Activated CD8-positive, alpha-beta memory T cell treated with anti-CD3 and anti-CD28 coated beads, Interleukin-2, amount 10 ng/mL, durations not matched to agents 7 days and 5 days (primary cell): ENCODE measurements around the gene DCTN5. TPM values are rescaled to one million over a fixed set of nuclear protein-coding genes. Genes with fewer than 3 reads are reported as not detected.
"Not testable (repeated sequence)": the region's sequence is repeated elsewhere in the genome, so short reads cannot be mapped to it uniquely, and the experiment has no call there.

Source experiments
- ATAC-seq: fragments of 150-1000 bp; cut with Tn5 transposase; one replicate; pipeline ENCODE4 v1.10.0; 2021; ENCODE audit warnings: moderate library complexity
- CTCF ChIA-PET: fragments of 350-600 bp; sonication (Branson Sonifier 250); formaldehyde crosslinking; loops from one replicate; lab custom pipeline; 2021; ENCODE audit warnings: antibody characterized with exemption; lab: Charles Lee
- DNase-seq: peaks from one replicate; pipeline ENCODE4 v3.0.0-alpha.2; 2020
- H3K27ac Mint-ChIP-seq: one replicate; pipeline ENCODE4 v1.8.0; 2021; ENCODE audit warnings: mild to moderate bottlenecking, mixed read lengths
- H3K27me3 Mint-ChIP-seq: one replicate; pipeline ENCODE4 v1.8.0; 2021; ENCODE audit warnings: mixed read lengths
- H3K36me3 Mint-ChIP-seq: one replicate; pipeline ENCODE4 v1.8.0; 2021; ENCODE audit warnings: mild to moderate bottlenecking, mixed read lengths
- H3K4me1 Mint-ChIP-seq: one replicate; pipeline ENCODE4 v1.8.0; 2021; ENCODE audit warnings: mixed read lengths
- H3K4me3 Mint-ChIP-seq: one replicate; pipeline ENCODE4 v1.8.0; 2021; ENCODE audit warnings: mild to moderate bottlenecking, moderate library complexity, mixed read lengths
- H3K9me3 Mint-ChIP-seq: one replicate; pipeline ENCODE4 v1.8.0; 2022; ENCODE audit warnings: low read depth, mixed read lengths
- total RNA-seq, 2 experiments: library from RNA; stranded (reverse); gene quantifications; one replicate each; pipeline ENCODE4 v1.2.3, GENCODE V29; 2021

DCTN5 gene
- total RNA-seq: 10 to 100 TPM; 80.4 to 95.9 TPM

DNA sequence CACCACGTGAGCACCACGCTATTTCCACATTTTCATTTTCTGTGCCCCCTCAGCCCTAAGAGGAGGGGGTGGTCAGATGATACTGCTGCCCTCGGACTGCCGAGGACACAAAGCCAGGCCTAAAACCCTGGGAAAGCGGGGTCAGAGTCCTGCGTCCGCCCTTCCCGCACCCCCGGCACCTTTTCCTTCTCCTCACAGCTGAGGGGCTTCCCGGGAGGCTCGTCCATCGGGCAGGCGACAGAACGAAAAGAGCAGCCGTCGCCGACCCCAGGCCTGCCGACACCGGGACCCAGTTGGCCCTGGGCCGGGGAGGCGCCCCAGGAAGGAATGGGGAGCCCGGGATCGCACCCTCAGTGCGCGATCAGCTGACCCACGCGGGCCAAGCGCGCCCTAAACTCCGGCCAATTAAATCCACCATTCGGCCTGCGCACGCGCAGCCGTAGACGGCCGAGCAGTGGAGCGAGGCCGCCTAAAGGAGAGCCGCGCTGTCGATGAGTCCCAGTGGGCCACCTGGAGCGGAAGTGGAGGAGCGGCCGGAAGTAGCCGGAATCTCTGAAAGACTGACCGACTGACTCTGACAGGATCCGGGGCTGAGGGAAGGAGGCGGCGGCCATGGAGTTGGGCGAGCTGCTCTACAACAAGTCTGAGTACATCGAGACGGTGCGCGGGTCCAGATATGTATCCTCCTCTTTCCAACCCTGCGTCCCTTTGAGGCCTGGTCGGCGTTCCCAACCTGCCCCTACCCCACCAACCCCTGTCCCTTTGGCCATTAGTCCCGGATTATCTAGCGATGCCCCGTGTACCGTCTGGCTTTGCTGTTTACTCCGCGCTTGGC is at the start of gene DCTN5, which contains the start of gene PALB2:
Gene DCTN5 (plus strand): TSS at position 536 of the 835 bp plus-strand sequence. CDS start 77 bp downstream, at position 613.
Gene PALB2 (minus strand): TSS at position 380 of the 835 bp plus-strand sequence. CDS start 153 bp downstream, at position 227.
- peak within 1 kb of the TSS; percentile 100 for H3K4me3 Mint-ChIP-seq
- H3K4me1 Mint-ChIP-seq: peaks cover 42% of the 10 kb centered on the region
- H3K27ac Mint-ChIP-seq: peak within 1 kb of the TSS; percentile 97
- H3K36me3 Mint-ChIP-seq: peaks cover 32% of the 10 kb centered on the region
- no peaks in the 10 kb centered on the region for H3K27me3 Mint-ChIP-seq
- H3K9me3 Mint-ChIP-seq: no peaks in the 10 kb centered on the region
- ATAC-seq: peak; percentile 99
- CTCF ChIA-PET: interaction anchor here (1.0 to 1.9 kb wide), 3 partner anchors 34 to 84 kb away, joined by 3 to 8 read pairs (median 4); partner anchors contain the start of genes EARS2, NDUFAB1 and UBFD1
- DNase-seq: peak; percentile 94

DNA sequence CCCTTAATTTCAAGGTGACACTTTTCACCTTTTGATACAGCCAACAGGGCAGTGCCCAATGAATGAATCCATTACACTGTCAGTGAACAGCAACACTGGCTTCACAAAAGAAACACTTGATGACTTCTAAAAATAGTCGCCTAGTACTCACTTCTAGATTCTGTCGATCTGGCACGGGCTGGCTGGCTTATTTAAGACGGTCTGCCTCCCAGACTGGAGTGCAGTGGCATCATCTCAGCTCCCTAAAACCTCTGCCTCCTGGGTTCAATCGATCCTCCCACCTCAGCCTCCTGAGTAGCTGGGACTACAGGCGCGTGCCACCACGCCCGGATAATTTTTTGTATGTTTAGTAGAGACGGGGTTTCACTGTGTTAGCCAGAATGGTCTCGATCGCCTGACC is 47.1 kb upstream of the DCTN5 start:
- CTCF ChIA-PET: no interaction called here
- H3K4me3 Mint-ChIP-seq: no peak overlapping the region
- no peak for ATAC-seq

DNA sequence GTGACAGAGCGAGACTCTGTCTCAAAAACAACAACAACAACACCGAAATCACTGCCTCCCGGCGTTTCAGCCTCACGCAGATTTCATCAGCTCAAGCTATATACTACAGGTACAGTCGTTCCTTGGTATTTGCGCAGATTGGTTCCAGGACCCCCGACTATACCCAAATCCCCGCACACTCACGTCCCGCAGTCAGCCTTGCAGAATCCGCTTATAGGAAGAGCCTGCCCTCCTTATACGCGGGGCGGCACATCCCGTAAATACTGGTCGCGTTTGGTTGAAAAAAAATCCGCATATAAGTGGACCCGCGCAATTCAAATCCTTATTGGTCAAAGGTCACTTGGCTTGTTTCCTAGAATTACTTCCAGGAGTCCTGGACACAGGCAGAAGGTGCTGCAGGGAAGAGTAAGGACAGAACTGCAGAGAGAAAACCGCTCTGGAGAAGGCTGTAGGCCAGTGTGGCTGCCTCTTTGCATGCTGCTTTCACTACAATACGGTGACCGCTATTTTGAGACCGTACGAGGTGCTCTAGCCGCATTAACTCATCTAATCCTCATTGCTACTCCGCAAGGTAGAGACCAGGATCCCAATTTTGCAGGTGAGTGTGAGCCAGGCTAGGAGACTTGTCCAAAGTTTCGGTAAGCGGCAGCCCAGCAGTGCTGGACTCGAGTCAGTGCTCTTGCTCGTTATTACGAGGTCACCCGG is 45.9 kb upstream of the DCTN5 start:
- peaks cover 16% of the 10 kb centered on the region for H3K36me3 Mint-ChIP-seq
- DNase-seq (no peak), ATAC-seq (peak; percentile 9)
- peak overlapping the region; percentile 80 for H3K4me3 Mint-ChIP-seq
- H3K4me1 Mint-ChIP-seq: peaks cover 21% of the 10 kb centered on the region
- H3K9me3 Mint-ChIP-seq: no peaks in the 10 kb centered on the region
- CTCF ChIA-PET: interaction anchor here (2.1 kb wide), 1 partner anchor 37 kb away, joined by 18 read pairs; the partner anchor contains the start of genes EARS2 and UBFD1
- H3K27ac Mint-ChIP-seq: peak overlapping the region; percentile 62
- H3K27me3 Mint-ChIP-seq: no peaks in the 10 kb centered on the region

More for the DNA sequence above, 47.1 kb upstream of the DCTN5 start:
- Mint-ChIP-seq H3K27me3 (no peaks in the 10 kb centered on the region), H3K36me3 (peaks cover 22% of the 10 kb centered on the region), H3K27ac (no peak overlapping the region), H3K9me3 (no peaks in the 10 kb centered on the region), H3K4me1 (peaks cover 21% of the 10 kb centered on the region)
- DNase-seq: no peak

DNA sequence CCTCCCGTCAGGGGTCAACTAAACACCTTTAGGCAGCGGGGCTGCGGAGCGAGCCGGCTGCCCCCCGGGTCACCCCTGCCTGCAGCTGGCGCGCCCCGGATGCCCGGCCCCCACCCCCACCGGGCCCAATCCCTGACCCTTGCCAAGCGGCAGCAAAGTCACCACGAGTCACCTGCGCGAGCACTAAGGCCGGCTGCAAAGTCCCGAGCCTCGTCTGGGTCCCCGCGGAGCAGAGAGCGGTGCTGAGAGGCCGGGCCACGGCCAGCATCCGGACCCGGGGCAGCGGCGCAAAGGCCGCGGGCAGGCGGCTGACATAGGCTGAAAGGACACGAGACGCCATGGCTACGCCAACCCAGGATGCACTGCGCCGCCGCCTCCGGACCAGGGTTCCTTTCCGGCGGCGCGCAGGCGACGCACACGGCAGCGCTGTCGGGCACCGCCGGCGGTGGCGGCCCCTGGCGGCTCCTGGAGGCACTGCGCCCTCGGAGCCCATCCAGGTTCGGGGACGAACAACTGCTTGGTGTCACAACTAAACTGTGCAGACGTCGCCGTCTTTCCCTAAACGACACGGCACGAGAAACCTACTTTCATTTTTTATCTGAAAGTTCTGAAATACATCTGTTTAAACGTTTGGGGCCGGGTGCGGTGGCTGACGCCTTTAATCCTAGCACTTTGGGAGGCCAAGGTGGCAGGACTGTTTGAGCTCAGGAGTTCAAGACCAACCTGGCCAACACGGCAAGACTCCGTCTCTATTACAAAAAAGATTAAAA is 45.1 kb upstream of the DCTN5 start, which contains the start of gene NDUFAB1:
Gene NDUFAB1 (minus strand): TSS at position 366 of the 770 bp plus-strand sequence. CDS start 26 bp downstream, at position 340.
- Mint-ChIP-seq H3K27me3 (no peaks in the 10 kb centered on the region), H3K36me3 (peaks cover 12% of the 10 kb centered on the region), H3K4me3 (peak within 1 kb of the TSS; percentile 80), H3K4me1 (peaks cover 21% of the 10 kb centered on the region), H3K27ac (peak within 1 kb of the TSS; percentile 82), H3K9me3 (no peaks in the 10 kb centered on the region)
- peak; percentile 93 for DNase-seq
- ATAC-seq: peak; percentile 99
- CTCF ChIA-PET: interaction anchor here (0.6 to 3.3 kb wide), 19 partner anchors 14 to 161 kb away, joined by 3 to 18 read pairs (median 3); partner anchors contain the start of genes DCTN5, EARS2, PALB2 and UBFD1

DNA sequence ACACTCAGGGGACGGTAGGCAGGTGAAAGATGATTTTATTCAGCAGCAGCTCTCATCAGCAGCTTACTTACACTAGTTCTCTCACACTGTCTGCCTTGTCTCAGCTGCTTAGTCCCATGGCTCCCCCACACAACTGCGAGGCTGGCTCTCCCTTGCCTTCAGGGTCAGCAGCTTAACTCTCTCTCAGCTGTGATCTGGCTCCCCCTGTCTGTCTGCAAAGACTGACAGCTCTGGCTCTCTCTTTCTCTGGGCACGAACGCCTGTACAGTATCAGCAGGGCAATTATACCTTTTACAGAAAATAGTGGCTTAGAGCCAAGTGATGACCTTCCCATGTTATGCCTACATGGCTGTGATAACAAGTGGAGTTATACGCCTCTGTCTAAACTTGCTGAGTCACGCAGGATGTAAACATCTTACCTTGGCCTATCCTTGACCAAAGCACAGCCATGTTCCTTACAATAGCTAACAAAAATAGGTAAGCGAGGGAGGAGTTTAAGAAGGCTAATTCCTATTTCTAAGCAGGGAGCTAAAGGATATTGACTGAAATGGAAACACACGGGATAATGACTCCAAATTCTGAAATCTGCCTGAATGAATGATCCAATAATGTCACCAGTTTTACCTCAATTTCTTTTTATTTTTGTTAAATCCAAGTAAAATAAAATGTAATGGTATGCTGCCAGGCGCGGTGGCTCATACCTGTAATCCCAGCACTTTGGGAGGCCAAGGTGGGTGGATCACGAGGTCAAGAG is 44.1 kb upstream of the DCTN5 start:
- H3K27me3 Mint-ChIP-seq: no peaks in the 10 kb centered on the region
- peaks cover 8% of the 10 kb centered on the region for H3K36me3 Mint-ChIP-seq
- CTCF ChIA-PET: interaction anchor here (0.6 to 3.3 kb wide), 22 partner anchors 13 to 172 kb away, joined by 3 to 18 read pairs (median 3); partner anchors contain the start of genes DCTN5, EARS2, PALB2 and UBFD1
- peak overlapping the region; percentile 14 for H3K4me3 Mint-ChIP-seq
- no peaks in the 10 kb centered on the region for H3K9me3 Mint-ChIP-seq
- DNase-seq: peak; percentile 52
- ATAC-seq: no peak
- peaks cover 21% of the 10 kb centered on the region for H3K4me1 Mint-ChIP-seq
- H3K27ac Mint-ChIP-seq: peak overlapping the region; percentile 67

DNA sequence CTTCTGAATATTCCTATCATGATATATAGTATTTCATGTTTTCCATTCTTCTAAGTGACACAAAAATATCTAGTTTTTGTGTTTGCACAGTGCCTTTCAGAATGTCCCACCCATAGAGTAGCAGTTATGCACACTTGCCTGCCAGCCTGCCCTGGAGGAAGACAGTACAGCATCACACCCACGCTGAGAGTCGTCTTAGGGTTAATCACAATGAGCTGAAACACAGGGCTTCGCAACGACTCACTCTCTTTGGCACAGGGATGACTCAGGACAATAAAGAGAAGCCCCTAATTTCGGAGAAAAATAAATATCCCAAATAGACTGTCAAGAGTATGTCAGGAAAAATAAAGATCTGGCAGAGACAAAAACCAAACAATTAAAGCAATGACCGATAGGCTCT is 33.5 kb upstream of the DCTN5 start:
- CTCF ChIA-PET: no interaction called here
- Mint-ChIP-seq H3K27ac (no peak overlapping the region), H3K4me1 (no peaks in the 10 kb centered on the region), H3K9me3 (no peaks in the 10 kb centered on the region), H3K27me3 (no peaks in the 10 kb centered on the region), H3K36me3 (peaks cover 15% of the 10 kb centered on the region), H3K4me3 (no peak overlapping the region)
- ATAC-seq (no peak), DNase-seq (no peak)

DNA sequence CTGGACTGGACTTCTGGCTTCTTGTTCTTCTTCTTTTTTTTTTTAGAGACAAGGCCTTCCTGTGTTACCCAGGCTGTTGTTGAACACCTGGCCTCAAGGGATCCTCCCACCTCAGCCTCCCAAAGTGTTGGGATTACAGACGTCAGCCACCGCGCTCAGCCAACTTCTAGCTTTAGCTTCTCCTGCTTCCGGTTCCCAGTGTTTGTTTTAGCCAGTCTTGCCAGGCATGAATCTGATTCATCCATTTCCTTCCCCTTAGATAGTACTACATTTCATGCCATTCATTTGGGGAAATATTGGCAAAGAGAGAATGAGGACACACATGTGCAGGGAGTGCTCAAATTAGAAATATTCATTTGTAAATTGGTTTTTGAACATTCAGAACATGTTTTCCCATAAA is 33.1 kb upstream of the DCTN5 start:
- ATAC-seq (no peak), DNase-seq (no peak)
- CTCF ChIA-PET: no interaction called here
- Mint-ChIP-seq H3K27me3 (no peaks in the 10 kb centered on the region), H3K27ac (no peak overlapping the region), H3K4me1 (no peaks in the 10 kb centered on the region), H3K36me3 (peaks cover 16% of the 10 kb centered on the region), H3K4me3 (no peak overlapping the region), H3K9me3 (no peaks in the 10 kb centered on the region)

DNA sequence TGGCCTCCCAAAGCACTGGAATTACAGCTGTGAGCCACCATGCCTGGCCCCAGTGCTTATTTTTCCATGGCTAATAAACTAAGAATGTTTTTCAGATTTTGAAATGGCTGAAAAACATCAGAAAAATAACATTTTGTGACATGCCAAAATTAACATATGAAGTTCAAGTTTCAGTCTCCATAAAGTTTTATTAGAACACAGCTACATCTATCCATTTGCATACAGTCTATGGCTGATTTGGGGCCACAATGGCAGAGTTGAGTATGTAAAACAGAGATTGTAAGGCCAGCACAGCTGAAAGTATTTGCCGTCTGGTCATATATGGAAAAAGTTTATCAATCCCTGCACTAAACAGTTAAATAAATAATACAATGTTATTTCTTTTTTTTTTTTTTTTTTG is 31.3 kb upstream of the DCTN5 start:
- no peak overlapping the region for H3K4me3 Mint-ChIP-seq
- no peaks in the 10 kb centered on the region for H3K4me1 Mint-ChIP-seq
- no peak overlapping the region for H3K27ac Mint-ChIP-seq
- CTCF ChIA-PET: interaction anchor here (2.1 kb wide), 1 partner anchor 12 kb away, joined by 7 read pairs; no protein-coding TSS in a partner anchor
- no peaks in the 10 kb centered on the region for H3K9me3 Mint-ChIP-seq
- ATAC-seq (no peak), DNase-seq (no peak)
- peaks cover 17% of the 10 kb centered on the region for H3K36me3 Mint-ChIP-seq
- no peaks in the 10 kb centered on the region for H3K27me3 Mint-ChIP-seq

DNA sequence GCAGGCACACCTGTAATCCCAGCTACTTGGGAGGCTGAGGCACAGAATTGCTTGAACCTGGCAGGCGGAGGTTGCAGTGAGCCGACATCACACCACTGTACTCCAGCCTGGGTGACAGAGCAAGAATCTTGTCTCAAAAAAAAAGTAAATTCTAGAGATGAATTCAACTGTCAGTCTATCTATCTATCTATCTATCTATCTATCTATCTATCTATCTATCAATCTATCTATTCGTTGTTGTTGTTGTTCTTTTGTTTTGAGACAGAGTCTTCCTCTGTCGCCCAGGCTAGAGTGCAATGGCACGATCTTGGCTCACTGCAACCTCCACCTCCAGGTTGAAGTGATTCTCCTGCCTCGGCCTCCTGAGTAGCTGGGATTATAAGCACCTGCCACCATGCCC is 30.4 kb upstream of the DCTN5 start:
- H3K4me1 Mint-ChIP-seq, H3K4me3 Mint-ChIP-seq, ATAC-seq, DNase-seq, H3K9me3 Mint-ChIP-seq, H3K27me3 Mint-ChIP-seq, H3K27ac Mint-ChIP-seq: not testable (repeated sequence)
- peaks cover 19% of the 10 kb centered on the region for H3K36me3 Mint-ChIP-seq
- CTCF ChIA-PET: interaction anchor here (2.1 kb wide), 1 partner anchor 13 kb away, joined by 7 read pairs; no protein-coding TSS in a partner anchor

DNA sequence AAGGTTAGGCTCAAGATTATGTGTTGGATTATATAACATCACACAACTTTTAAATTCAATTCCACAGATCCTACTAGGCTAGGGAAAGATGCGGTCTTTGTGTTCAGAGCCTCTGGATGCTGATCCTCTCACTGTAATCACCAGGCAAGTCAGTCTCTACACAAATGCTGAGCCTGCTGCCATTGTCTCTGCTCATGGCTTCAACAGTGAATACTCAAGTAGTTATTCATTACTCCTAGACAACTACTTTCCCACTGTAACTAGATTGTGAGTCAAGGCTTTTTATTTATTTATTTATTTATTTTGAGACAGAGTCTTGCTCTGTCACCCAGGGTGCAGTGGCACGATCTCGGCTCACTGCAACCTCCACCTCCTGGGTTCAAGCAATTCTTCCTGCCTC is 29.3 kb upstream of the DCTN5 start:
- no peaks in the 10 kb centered on the region for H3K4me1 Mint-ChIP-seq
- H3K36me3 Mint-ChIP-seq: peaks cover 22% of the 10 kb centered on the region
- DNase-seq (no peak), ATAC-seq (no peak)
- H3K9me3 Mint-ChIP-seq: no peaks in the 10 kb centered on the region
- no peak overlapping the region for H3K4me3 Mint-ChIP-seq
- no peak overlapping the region for H3K27ac Mint-ChIP-seq
- CTCF ChIA-PET: no interaction called here
- H3K27me3 Mint-ChIP-seq: no peaks in the 10 kb centered on the region

DNA sequence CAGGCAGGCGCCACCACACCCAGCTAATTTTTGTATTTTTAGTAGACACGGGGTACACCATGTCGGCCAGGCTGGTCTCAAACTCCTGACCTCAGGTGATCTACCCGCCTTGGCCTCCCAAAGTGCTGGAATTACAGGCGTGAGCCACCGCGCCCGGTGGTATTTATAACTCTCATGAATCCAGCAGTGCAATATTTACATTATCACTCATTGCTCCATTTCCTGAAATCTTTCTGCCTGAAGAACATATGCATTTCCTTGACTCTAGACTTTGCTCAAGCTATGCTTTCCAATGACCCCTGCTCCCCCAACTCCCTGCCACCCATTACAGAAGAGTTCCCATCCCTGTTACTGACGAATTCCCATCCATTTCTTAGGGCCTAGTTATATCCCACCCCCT is 25.5 kb upstream of the DCTN5 start:
- Mint-ChIP-seq H3K4me1 (no peaks in the 10 kb centered on the region), H3K27me3 (no peaks in the 10 kb centered on the region), H3K9me3 (no peaks in the 10 kb centered on the region), H3K36me3 (peaks cover 24% of the 10 kb centered on the region), H3K4me3 (no peak overlapping the region), H3K27ac (no peak overlapping the region)
- ATAC-seq (no peak), DNase-seq (no peak)
- CTCF ChIA-PET: no interaction called here

DNA sequence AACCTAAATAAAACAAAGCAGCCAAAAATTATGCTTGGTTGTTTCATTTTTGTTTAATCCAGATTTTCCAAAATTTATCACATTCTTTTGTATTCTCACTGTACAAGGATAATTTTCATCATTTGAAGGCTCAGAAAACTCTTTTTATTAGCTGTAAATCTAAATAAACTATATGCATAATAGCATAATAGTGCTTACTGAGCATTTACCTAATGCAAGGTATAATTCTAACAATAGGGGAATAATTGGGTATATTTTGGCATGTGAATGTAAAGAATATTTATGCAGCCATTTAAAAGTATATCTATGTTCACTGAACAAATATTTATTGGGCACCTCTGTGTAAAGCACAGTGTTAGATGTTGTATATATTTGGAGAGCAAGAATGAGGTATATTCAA is 17.2 kb upstream of the DCTN5 start:
- Mint-ChIP-seq H3K27ac (no peak overlapping the region), H3K4me1 (peaks cover under 1% of the 10 kb centered on the region), H3K4me3 (no peak overlapping the region), H3K9me3 (no peaks in the 10 kb centered on the region), H3K36me3 (peaks cover 39% of the 10 kb centered on the region), H3K27me3 (no peaks in the 10 kb centered on the region)
- ATAC-seq (no peak), DNase-seq (no peak)
- CTCF ChIA-PET: no interaction called here
